HG02973 (cell line): ENCODE results near the gene PAX2.

ENCODE experiments used
- ATAC-seq: cut with Tn5 transposase; IDR thresholded peaks from one replicate; pipeline ENCODE4 v1.9.1; 2021; ENCODE audit warnings: moderate library complexity; ENCODE audit not compliant: unreplicated experiment

PAX2 gene

GRCh38 chr10:100811752-100812750, 66.7 kb downstream of the PAX2 start:
- no peak for ATAC-seq

GRCh38 chr10:100812978-100813377, 67.6 kb downstream of the PAX2 start:
- ATAC-seq, result no peak

- no peak for ATAC-seq
Measured at GRCh38 chr10:100814751-100815474, 69.5 kb downstream of the PAX2 start.

GRCh38 chr10:100816671-100817070, 71.3 kb downstream of the PAX2 start:
- no peak for ATAC-seq

- ATAC-seq, result no peak
Measured at GRCh38 chr10:100817268-100817839, 72.0 kb downstream of the PAX2 start.

- no peak for ATAC-seq
Measured at GRCh38 chr10:100819424-100819823, 74.0 kb downstream of the PAX2 start.

GRCh38 chr10:100823194-100823593, 77.8 kb downstream of the PAX2 start:
- no peak for ATAC-seq

GRCh38 chr10:100824886-100825285, 79.5 kb downstream of the PAX2 start:
- no peak for ATAC-seq

GRCh38 chr10:100825325-100825875, 80.0 kb downstream of the PAX2 start:
- no peak for ATAC-seq

GRCh38 chr10:100826031-100826651, 80.8 kb downstream of the PAX2 start:
- no peak for ATAC-seq

- ATAC-seq, result no peak
Measured at GRCh38 chr10:100826661-100826982, 81.2 kb downstream of the PAX2 start.

GRCh38 chr10:100826983-100827818, 81.8 kb downstream of the PAX2 start:
- ATAC-seq, result no peak

GRCh38 chr10:100827819-100828737, 82.7 kb downstream of the PAX2 start:
- no peak for ATAC-seq

GRCh38 chr10:100828738-100829096, 83.3 kb downstream of the PAX2 start:
- ATAC-seq, result no peak

- no peak for ATAC-seq
Measured at GRCh38 chr10:100829097-100829870, 83.9 kb downstream of the PAX2 start.

- no peak for ATAC-seq
Measured at GRCh38 chr10:100829933-100830727, 84.7 kb downstream of the PAX2 start.

- no peak for ATAC-seq
Measured at GRCh38 chr10:100830728-100831111, 85.3 kb downstream of the PAX2 start.

- ATAC-seq, result no peak
Measured at GRCh38 chr10:100831742-100832141, 86.4 kb downstream of the PAX2 start.
